HepG2 (cell line): ENCODE results near the gene WDR31. TPM values are rescaled to one million over a fixed set of nuclear protein-coding genes. Genes with fewer than 3 reads are reported as not detected.
A peak's percentile ranks its signal among the peaks of the same experiment; 100 is the strongest.
"Not testable (repeated sequence)": the region's sequence is repeated elsewhere in the genome, so short reads cannot be mapped to it uniquely, and the experiment has no call there.

ENCODE experiments used
- CREB1 ChIP-seq, 2 experiments: fragments of 450-650 bp in 1 of 2; IDR thresholded peaks; 2 replicates each; pipeline ENCODE4 v1.6.1; 2016 to 2017; ENCODE audit warnings: control low read depth in 1 of 2, mild to moderate bottlenecking in 1 of 2, missing compliant biosample characterization in 1 of 2, missing genetic modification characterization in 1 of 2
- DRAP1 ChIP-seq: IDR thresholded peaks from 2 replicates; pipeline ENCODE4 v1.6.1; 2016; ENCODE audit warnings: missing genetic modification reagents, missing compliant biosample characterization
- ERF ChIP-seq: IDR thresholded peaks from 2 replicates; pipeline ENCODE4 v1.6.1; 2018; ENCODE audit warnings: missing biosample characterization, missing genetic modification reagents
- GATAD2A ChIP-seq: IDR thresholded peaks from 2 replicates; pipeline ENCODE4 v1.6.1; 2016
- MXD4 ChIP-seq: IDR thresholded peaks from 2 replicates; pipeline ENCODE4 v1.6.1; 2016; ENCODE audit warnings: mild to moderate bottlenecking, missing biosample characterization, missing genetic modification reagents
- NR2F6 ChIP-seq, 2 experiments: IDR thresholded peaks; 2 replicates each; pipeline ENCODE4 v1.6.1; 2016; ENCODE audit warnings: antibody characterized with exemption in 1 of 2, mild to moderate bottlenecking in 1 of 2
- PAXIP1 ChIP-seq: sonication (generic); formaldehyde crosslinking; conservative IDR thresholded peaks from 2 replicates; pipeline ENCODE4 v1.4.0; 2020; ENCODE audit warnings: mild to moderate bottlenecking, missing genetic modification reagents, moderate library complexity
- RCOR2 ChIP-seq: IDR thresholded peaks from 2 replicates; pipeline ENCODE4 v1.6.1; 2016; ENCODE audit warnings: missing biosample characterization, missing genetic modification reagents
- RXRB ChIP-seq: IDR thresholded peaks from 2 replicates; pipeline ENCODE4 v1.6.1; 2016; ENCODE audit warnings: borderline replicate concordance, missing genetic modification reagents, missing compliant biosample characterization
- SOX5 ChIP-seq: IDR thresholded peaks from 2 replicates; pipeline ENCODE4 v1.6.1; 2016; ENCODE audit warnings: borderline replicate concordance
- SOX6 ChIP-seq, 2 experiments: fragments of 450-650 bp in 1 of 2; sonication (generic) in 1 of 2; formaldehyde crosslinking in 1 of 2; IDR thresholded peaks; 2 replicates each; pipeline versions ENCODE4 v1.4.0 to v1.6.1; 2017 to 2020; ENCODE audit warnings: antibody characterized with exemption in 1 of 2, mild to moderate bottlenecking in 1 of 2, missing genetic modification reagents in 1 of 2
- TCF12 ChIP-seq, 2 experiments: fragments of 450-650 bp in 1 of 2; sonication (generic) in 1 of 2; formaldehyde crosslinking in 1 of 2; IDR thresholded peaks; 2 replicates each; pipeline versions ENCODE4 v1.6.1 to v1.8.0; 2017 to 2022; ENCODE audit warnings: antibody characterized with exemption in 1 of 2, mild to moderate bottlenecking in 1 of 2, missing genetic modification reagents in 1 of 2, moderate library complexity in 1 of 2
- THAP11 ChIP-seq: IDR thresholded peaks from 2 replicates; pipeline ENCODE4 v1.6.1; 2016; ENCODE audit warnings: missing biosample characterization, missing genetic modification reagents
- ZNF430 ChIP-seq: sonication (generic); formaldehyde crosslinking; IDR thresholded peaks from 2 replicates; pipeline ENCODE4 v1.9.0; 2021; ENCODE audit warnings: mild to moderate bottlenecking, missing genetic modification reagents
- ZNF446 ChIP-seq: sonication (generic); formaldehyde crosslinking; IDR thresholded peaks from 2 replicates; pipeline ENCODE4 v1.5.0; 2020; ENCODE audit warnings: mild to moderate bottlenecking, missing genetic modification reagents
- ZNF710 ChIP-seq: sonication (generic); formaldehyde crosslinking; IDR thresholded peaks from 2 replicates; pipeline ENCODE4 v1.5.0; 2020; ENCODE audit warnings: mild to moderate bottlenecking, missing genetic modification reagents, borderline replicate concordance
- polyA plus RNA-seq, 8 experiments: library from polyadenylated mRNA; depleted of rRNA in 3 of 8; stranded (reverse) in 7 of 8; unstranded in 1 of 8; fragments of >200 nt; fragmentation: Illumina TruSeq in 4 of 8; extraction: Trizol in 4 of 8; gene quantifications; 2 replicates each; pipeline versions ENCODE4 v1.2.1 to v1.2.3, GENCODE V29; 2011 to 2016; ENCODE audit warnings: low read depth in 4 of 8, missing spikeins in 1 of 8, mixed read lengths in 1 of 8; ENCODE audit not compliant: insufficient read depth in 1 of 8
- total RNA-seq, 5 experiments: library from RNA; depleted of rRNA; stranded (reverse); fragments of >200 nt; fragmentation: Illumina TruSeq; extraction: Trizol; gene quantifications; 2 replicates each; pipeline ENCODE4 v1.2.3, GENCODE V29; 2016; ENCODE audit warnings: low read depth in 1 of 5
- TF ChIP-seq, protein P1 (sequence below): IDR thresholded peaks from 2 replicates; pipeline ENCODE4 v1.4.0; 2020; ENCODE audit warnings: mild to moderate bottlenecking, missing genetic modification reagents
- TF ChIP-seq, protein P2 (sequence below): IDR thresholded peaks from 2 replicates; pipeline ENCODE4 v1.6.1; 2016; ENCODE audit warnings: low read depth, borderline replicate concordance

The WDR31 gene
- total and polyA plus RNA-seq, 2 of the 13 experiments (the other 11 are each of a cell fraction or from before 2014, with no cell fraction given), result 0.33 to 1.7 TPM

GRCh38 chr9:113379829-113380210, 39.7 kb upstream of the WDR31 start (continued):
- TF ChIP-seq, protein P1, sequence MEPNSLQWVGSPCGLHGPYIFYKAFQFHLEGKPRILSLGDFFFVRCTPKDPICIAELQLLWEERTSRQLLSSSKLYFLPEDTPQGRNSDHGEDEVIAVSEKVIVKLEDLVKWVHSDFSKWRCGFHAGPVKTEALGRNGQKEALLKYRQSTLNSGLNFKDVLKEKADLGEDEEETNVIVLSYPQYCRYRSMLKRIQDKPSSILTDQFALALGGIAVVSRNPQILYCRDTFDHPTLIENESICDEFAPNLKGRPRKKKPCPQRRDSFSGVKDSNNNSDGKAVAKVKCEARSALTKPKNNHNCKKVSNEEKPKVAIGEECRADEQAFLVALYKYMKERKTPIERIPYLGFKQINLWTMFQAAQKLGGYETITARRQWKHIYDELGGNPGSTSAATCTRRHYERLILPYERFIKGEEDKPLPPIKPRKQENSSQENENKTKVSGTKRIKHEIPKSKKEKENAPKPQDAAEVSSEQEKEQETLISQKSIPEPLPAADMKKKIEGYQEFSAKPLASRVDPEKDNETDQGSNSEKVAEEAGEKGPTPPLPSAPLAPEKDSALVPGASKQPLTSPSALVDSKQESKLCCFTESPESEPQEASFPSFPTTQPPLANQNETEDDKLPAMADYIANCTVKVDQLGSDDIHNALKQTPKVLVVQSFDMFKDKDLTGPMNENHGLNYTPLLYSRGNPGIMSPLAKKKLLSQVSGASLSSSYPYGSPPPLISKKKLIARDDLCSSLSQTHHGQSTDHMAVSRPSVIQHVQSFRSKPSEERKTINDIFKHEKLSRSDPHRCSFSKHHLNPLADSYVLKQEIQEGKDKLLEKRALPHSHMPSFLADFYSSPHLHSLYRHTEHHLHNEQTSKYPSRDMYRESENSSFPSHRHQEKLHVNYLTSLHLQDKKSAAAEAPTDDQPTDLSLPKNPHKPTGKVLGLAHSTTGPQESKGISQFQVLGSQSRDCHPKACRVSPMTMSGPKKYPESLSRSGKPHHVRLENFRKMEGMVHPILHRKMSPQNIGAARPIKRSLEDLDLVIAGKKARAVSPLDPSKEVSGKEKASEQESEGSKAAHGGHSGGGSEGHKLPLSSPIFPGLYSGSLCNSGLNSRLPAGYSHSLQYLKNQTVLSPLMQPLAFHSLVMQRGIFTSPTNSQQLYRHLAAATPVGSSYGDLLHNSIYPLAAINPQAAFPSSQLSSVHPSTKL (CRISPR knock-in tag), result 0 out of 2 replicates have a peak, but pooled peaks have one; percentile 36
- TF ChIP-seq DRAP1 (CRISPR knock-in tag), result peak; percentile 71
- peak; percentile 38; the same call in 1 of the 2 replicates for TF ChIP-seq RXRB (CRISPR knock-in tag)
- 0 out of 2 replicates have a peak, but pooled peaks have one; percentile 57 for TF ChIP-seq ZNF710 (CRISPR knock-in tag)
- TF ChIP-seq, protein P2, sequence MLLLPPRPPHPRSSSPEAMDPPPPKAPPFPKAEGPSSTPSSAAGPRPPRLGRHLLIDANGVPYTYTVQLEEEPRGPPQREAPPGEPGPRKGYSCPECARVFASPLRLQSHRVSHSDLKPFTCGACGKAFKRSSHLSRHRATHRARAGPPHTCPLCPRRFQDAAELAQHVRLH, result 0 out of 2 replicates have a peak, but pooled peaks have one; percentile 5
- not testable (repeated sequence) for TF ChIP-seq SOX6, CREB1, NR2F6, TCF12 (IDR thresholded peaks at IDR 0.05)
- peak; percentile 50 for TF ChIP-seq SOX6 (CRISPR knock-in tag; IDR thresholded peaks at IDR 0.05)
- TF ChIP-seq CREB1 (CRISPR knock-in tag; IDR thresholded peaks at IDR 0.05), result 0 out of 2 replicates have a peak, but pooled peaks have one; percentile 24
- TF ChIP-seq THAP11 (CRISPR knock-in tag), result 0 out of 2 replicates have a peak, but pooled peaks have one; percentile 17
- TF ChIP-seq GATAD2A, result peak; percentile 56; the same call in 1 of the 2 replicates
- 0 out of 2 replicates have a peak, but pooled peaks have one; percentile 8 for TF ChIP-seq NR2F6 (CRISPR knock-in tag; IDR thresholded peaks at IDR 0.05)
- TF ChIP-seq TCF12 (CRISPR knock-in tag; IDR thresholded peaks at IDR 0.05), result 0 out of 2 replicates have a peak, but pooled peaks have one; percentile 33
- 0 out of 2 replicates have a peak, but pooled peaks have one; percentile 35 for TF ChIP-seq MXD4
- TF ChIP-seq ZNF446, result 0 out of 2 replicates have a peak, but pooled peaks have one; percentile 11
- TF ChIP-seq ZNF430 (CRISPR knock-in tag), result 0 out of 2 replicates have a peak, but pooled peaks have one; percentile 41
- TF ChIP-seq ERF (CRISPR knock-in tag), result 0 out of 2 replicates have a peak, but pooled peaks have one; percentile 27
- TF ChIP-seq SOX5 (CRISPR knock-in tag), result peak; percentile 36; the same call in 1 of the 2 replicates
- TF ChIP-seq PAXIP1 (CRISPR knock-in tag), result peak; percentile 76; the same call in 1 of the 2 replicates
- TF ChIP-seq RCOR2 (CRISPR knock-in tag), result 0 out of 2 replicates have a peak, but pooled peaks have one; percentile 24
